NCI-H146 (cell line): ENCODE measurements around the gene RGP1.

Source experiments
- DNase-seq: peaks from one replicate; lab custom pipeline; 2025; lab: John Stamatoyannopoulos, UW

The RGP1 gene

GRCh38 chr9:35774907-35775635 lies 26.0 kb downstream of the RGP1 start:
- peak; percentile 66 for DNase-seq

GRCh38 chr9:35776018-35776417 lies 26.9 kb downstream of the RGP1 start:
- DNase-seq, result peak; percentile 96

GRCh38 chr9:35778496-35778895 lies 29.4 kb downstream of the RGP1 start:
- peak; percentile 12 for DNase-seq

- no peak for DNase-seq
Observed at GRCh38 chr9:35781066-35781465, 32.0 kb downstream of the RGP1 start.

- DNase-seq, result no peak
Observed at GRCh38 chr9:35783418-35783817, 34.3 kb downstream of the RGP1 start.

- no peak for DNase-seq
Observed at GRCh38 chr9:35789541-35789940, 40.5 kb downstream of the RGP1 start.

- no peak for DNase-seq
Observed at GRCh38 chr9:35790025-35790384, 40.9 kb downstream of the RGP1 start.

- peak; percentile 68 for DNase-seq
Observed at GRCh38 chr9:35790385-35791296, 41.6 kb downstream of the RGP1 start.

- no peak for DNase-seq
Observed at GRCh38 chr9:35791297-35791921, 42.3 kb downstream of the RGP1 start, which contains the start of gene NPR2. TSS of gene NPR2 (plus strand) at chr9:35791591. CDS start at chr9:35792409, 818 bp downstream.

GRCh38 chr9:35792024-35792813 lies 43.1 kb downstream of the RGP1 start:
- no peak for DNase-seq

- no peak for DNase-seq
Observed at GRCh38 chr9:35792826-35793225, 43.7 kb downstream of the RGP1 start.

- no peak for DNase-seq
Observed at GRCh38 chr9:35793461-35793860, 44.4 kb downstream of the RGP1 start.

GRCh38 chr9:35795695-35796094 lies 46.6 kb downstream of the RGP1 start:
- no peak for DNase-seq

GRCh38 chr9:35797311-35798109 lies 48.4 kb downstream of the RGP1 start:
- no peak for DNase-seq

- no peak for DNase-seq
Observed at GRCh38 chr9:35798658-35799374, 49.7 kb downstream of the RGP1 start.

GRCh38 chr9:35800530-35800929 lies 51.4 kb downstream of the RGP1 start:
- DNase-seq, result no peak

GRCh38 chr9:35801328-35802128 lies 52.4 kb downstream of the RGP1 start:
- no peak for DNase-seq

- no peak for DNase-seq
Observed at GRCh38 chr9:35806101-35806500, 57.0 kb downstream of the RGP1 start.
